ENCODE results near the gene FSHR. TPM values are rescaled to one million over a fixed set of nuclear protein-coding genes. Genes with fewer than 3 reads are reported as not detected.

FSHR gene
- total RNA-seq, 1 donor from 2014 or later = not detected

GRCh38 chr2:48915884-48916283, 238.4 kb downstream of the FSHR start:
- Histone ChIP-seq H3K4me1 (peaks cover 10% of the 10 kb centered on the region), H3K36me3 (no peaks in the 10 kb centered on the region), H3F3A (ENCODE audit: low read depth) (no peaks in the 10 kb centered on the region), H3K27me3 (no peaks in the 10 kb centered on the region), H4K20me1 (ENCODE audit: low read depth) (no peaks in the 10 kb centered on the region), H3K27ac (no peak overlapping the region), H3K4me2 (no peak overlapping the region), H3K9me3 (ENCODE audit: low read depth) (no peaks in the 10 kb centered on the region), H3K9ac (no peak overlapping the region), H2AFZ (replicated peaks) (no peak overlapping the region), H3K4me3 (no peak overlapping the region), H3K79me2 (ENCODE audit: low read depth) (no peaks in the 10 kb centered on the region)
- Mint-ChIP-seq H3K4me1 (peaks cover 7% of the 10 kb centered on the region), H3K27ac (no peak overlapping the region), H3K36me3 (peaks cover 2% of the 10 kb centered on the region), H3K9me3 (peaks cover 10% of the 10 kb centered on the region), H3K27me3 (ENCODE audit: insufficient read depth, low read depth) (peaks cover 7% of the 10 kb centered on the region), H3K4me3 (no peak overlapping the region)
- no peak for TF ChIP-seq CTCF (IDR thresholded peaks at IDR 0.05)
- TF ChIP-seq EZH2 (IDR thresholded peaks at IDR 0.05) = no peak
- TF ChIP-seq EZH2phosphoT487 (IDR thresholded peaks at IDR 0.05) = no peak
- no peak for DNase-seq (ENCODE audit: low spot score)

- Histone ChIP-seq H3K9ac (no peak overlapping the region), H3K36me3 (no peaks in the 10 kb centered on the region), H3K79me2 (ENCODE audit: low read depth) (no peaks in the 10 kb centered on the region), H3K9me3 (ENCODE audit: low read depth) (no peaks in the 10 kb centered on the region), H3K4me2 (no peak overlapping the region), H3K4me1 (peaks cover 4% of the 10 kb centered on the region), H3K27ac (no peak overlapping the region), H2AFZ (replicated peaks) (no peak overlapping the region), H3K27me3 (no peaks in the 10 kb centered on the region), H4K20me1 (ENCODE audit: low read depth) (no peaks in the 10 kb centered on the region), H3F3A (ENCODE audit: low read depth) (no peaks in the 10 kb centered on the region), H3K4me3 (no peak overlapping the region)
- no peak overlapping the region for H3K4me3 Mint-ChIP-seq
- H3K4me1 Mint-ChIP-seq = peaks cover 2% of the 10 kb centered on the region
- H3K27ac Mint-ChIP-seq = no peak overlapping the region
- H3K27me3 Mint-ChIP-seq (ENCODE audit: insufficient read depth, low read depth) = peaks cover 7% of the 10 kb centered on the region
- H3K9me3 Mint-ChIP-seq = peaks cover 10% of the 10 kb centered on the region
- no peak for DNase-seq (ENCODE audit: low spot score)
- no peak for TF ChIP-seq EZH2phosphoT487 (IDR thresholded peaks at IDR 0.05)
- TF ChIP-seq EZH2 (IDR thresholded peaks at IDR 0.05) = no peak
- TF ChIP-seq CTCF (IDR thresholded peaks at IDR 0.05) = no peak
- H3K36me3 Mint-ChIP-seq = peaks cover 2% of the 10 kb centered on the region
Observed at GRCh38 chr2:48915227-48915626, 239.1 kb downstream of the FSHR start.

GRCh38 chr2:48914477-48915089, 239.7 kb downstream of the FSHR start:
- Mint-ChIP-seq H3K27me3 (ENCODE audit: insufficient read depth, low read depth) (peaks cover 7% of the 10 kb centered on the region), H3K27ac (no peak overlapping the region), H3K36me3 (peaks cover 2% of the 10 kb centered on the region), H3K4me3 (no peak overlapping the region), H3K4me1 (no peaks in the 10 kb centered on the region), H3K9me3 (peaks cover 7% of the 10 kb centered on the region)
- no peak for DNase-seq (ENCODE audit: low spot score)
- TF ChIP-seq EZH2 (IDR thresholded peaks at IDR 0.05) (no peak), CTCF (IDR thresholded peaks at IDR 0.05) (no peak), EZH2phosphoT487 (IDR thresholded peaks at IDR 0.05) (no peak)
- Histone ChIP-seq H3K27me3 (no peaks in the 10 kb centered on the region), H3K4me2 (no peak overlapping the region), H3K9ac (no peak overlapping the region), H3K79me2 (ENCODE audit: low read depth) (no peaks in the 10 kb centered on the region), H3K27ac (no peak overlapping the region), H3K9me3 (ENCODE audit: low read depth) (no peaks in the 10 kb centered on the region), H3K4me3 (no peak overlapping the region), H3K36me3 (no peaks in the 10 kb centered on the region), H2AFZ (replicated peaks) (no peak overlapping the region), H3F3A (ENCODE audit: low read depth) (no peaks in the 10 kb centered on the region), H4K20me1 (ENCODE audit: low read depth) (no peaks in the 10 kb centered on the region), H3K4me1 (no peaks in the 10 kb centered on the region)

Small RNA genes within 50 kb of the gene (microRNA-seq; reads per million reads assigned to microRNA genes)
- gene MIR548BA = not detected

Small RNA genes within 50 kb of the gene (small RNA-seq; reads per million reads assigned to genes)
- not detected for gene MIR548BA
